Thyroid gland (tissue), 4 donors: ENCODE measurements around the gene EXD3. TPM values are rescaled to one million over a fixed set of nuclear protein-coding genes. Genes with fewer than 3 reads are reported as not detected.

ENCODE experiments used
- DNase-seq, 2 donors: peaks; one replicate each; pipeline ENCODE4 v3.0.0-alpha.2; 2019
- H3K27ac ChIP-seq, 3 donors: fragments of 200-600 bp; sonication (generic); 1 replicate in 2 of 3; 2 replicates in 1 of 3; pipeline ENCODE4 v1.5.1; 2016 to 2019; ENCODE audit warnings: mild to moderate bottlenecking in 1 of 3, moderate library complexity in 1 of 3
- H3K27me3 ChIP-seq: fragments of 200-600 bp; sonication (generic); one replicate; pipeline ENCODE4 v1.5.1; 2019
- H3K36me3 ChIP-seq, 2 donors: fragments of 200-600 bp; sonication (generic); one replicate each; pipeline ENCODE4 v1.5.1; 2016 to 2019
- H3K4me1 ChIP-seq, 2 donors: fragments of 200-600 bp; sonication (generic); one replicate each; pipeline ENCODE4 v1.5.1; 2017 to 2019
- H3K4me3 ChIP-seq, 3 donors: fragments of 200-600 bp; sonication (generic); replicated peaks in 1 of 3; 1 replicate in 2 of 3; 2 replicates in 1 of 3; pipeline ENCODE4 v1.5.1; 2016; ENCODE audit warnings: mild to moderate bottlenecking in 1 of 3
- H3K9me3 ChIP-seq: fragments of 200-600 bp; sonication (generic); one replicate; pipeline ENCODE4 v1.5.1; 2017
- CTCF ChIP-seq, 6 experiments: fragments of 200-600 bp in 3 of 6; fragments of 450-650 bp in 3 of 6; sonication (generic) in 3 of 6; IDR thresholded peaks; one replicate each; pipeline ENCODE4 v1.5.1; 2016 to 2019; ENCODE audit warnings: antibody characterized with exemption in 6 of 6, mild to moderate bottlenecking in 2 of 6, inconsistent platforms in 1 of 6, moderate library complexity in 1 of 6
- POLR2A ChIP-seq, 2 donors: fragments of 450-650 bp; IDR thresholded peaks; one replicate each; pipeline ENCODE4 v1.6.1; 2017; ENCODE audit warnings: antibody characterized with exemption in 2 of 2, mild to moderate bottlenecking in 2 of 2, moderate library complexity in 1 of 2
- WGBS, 2 donors: methylation state at CpG; one replicate each; pipeline ENCODE4 v1.1.5; 2017; 5-methylcytosine and 5-hydroxymethylcytosine counted together
- intact Hi-C: fragments of 100-400 bp; cut with DNase I; formaldehyde crosslinking; loops from one replicate; pipeline ENCODE4 v1.15.1; 2023
- total RNA-seq, 4 donors: library from RNA; depleted of rRNA; stranded (reverse); fragments of >200 nt; gene quantifications; one replicate each; pipeline ENCODE4 v1.2.3, GENCODE V29; 2016

EXD3 gene
- total RNA-seq, 4 donors from 2014 or later: 13.0 to 32.0 (median 26.6) TPM

GRCh38 chr9:137279741-137280473 is 143.1 kb downstream of the EXD3 start:
- intact Hi-C loops: no loop called here
- H3K36me3 ChIP-seq: no peaks in the 10 kb centered on the region
- 95% methylated on average over 19 to 35 of the region's 41 CpGs for WGBS, 2 donors
- H3K9me3 ChIP-seq: no peaks in the 10 kb centered on the region
- TF ChIP-seq CTCF (IDR thresholded peaks at IDR 0.05) (no peak), POLR2A (IDR thresholded peaks at IDR 0.05) (no peak)
- no peak overlapping the region for H3K4me3 ChIP-seq
- H3K27me3 ChIP-seq: no peaks in the 10 kb centered on the region
- no peak for DNase-seq
- H3K4me1 ChIP-seq: peaks cover 22 to 30% of the 10 kb centered on the region in 2 donors
- H3K27ac ChIP-seq: no peak overlapping the region

GRCh38 chr9:137278721-137279711 is 143.9 kb downstream of the EXD3 start:
- H3K4me3 ChIP-seq: no peak overlapping the region
- intact Hi-C loops: no loop called here
- no peak for DNase-seq
- no peaks in the 10 kb centered on the region for H3K9me3 ChIP-seq
- no peak for TF ChIP-seq POLR2A (IDR thresholded peaks at IDR 0.05)
- TF ChIP-seq CTCF (IDR thresholded peaks at IDR 0.05): no peak
- no peaks in the 10 kb centered on the region for H3K36me3 ChIP-seq
- H3K27me3 ChIP-seq: no peaks in the 10 kb centered on the region
- peaks cover 29 to 35% of the 10 kb centered on the region in 2 donors for H3K4me1 ChIP-seq
- WGBS, 2 donors: 92 to 94% methylated on average over 100 to 117 of the region's 139 CpGs
- H3K27ac ChIP-seq: no peak overlapping the region

GRCh38 chr9:137278061-137278701 is 144.8 kb downstream of the EXD3 start:
- peak overlapping the region; percentile 82 to 86 (median 86) for H3K27ac ChIP-seq
- peak overlapping the region in 2 of 3 donors; percentile 12 to 40 for H3K4me3 ChIP-seq
- H3K4me1 ChIP-seq: peaks cover 32 to 39% of the 10 kb centered on the region in 2 donors
- peaks cover 2% of the 10 kb centered on the region in 2 donors for H3K36me3 ChIP-seq
- no peaks in the 10 kb centered on the region for H3K27me3 ChIP-seq
- intact Hi-C loops: no loop called here
- no peaks in the 10 kb centered on the region for H3K9me3 ChIP-seq
- no peak for TF ChIP-seq CTCF (IDR thresholded peaks at IDR 0.05)
- 13 to 14% methylated on average over 6 to 10 of the region's 54 CpGs for WGBS, 2 donors
- DNase-seq: no peak

GRCh38 chr9:137277329-137278041 is 145.5 kb downstream of the EXD3 start, which contains the start of gene TOR4A:
TSS of gene TOR4A (plus strand) at chr9:137277726. CDS start at chr9:137278690, 964 bp downstream.
- WGBS, 2 donors: 9 to 24% methylated on average over 9 of the region's 25 CpGs
- Histone ChIP-seq H3K9me3 (no peaks in the 10 kb centered on the region), H3K27me3 (no peaks in the 10 kb centered on the region), H3K4me3 (peak within 1 kb of the TSS in 2 of 3 donors; percentile 12 to 40), H3K27ac (peak within 1 kb of the TSS; percentile 82 to 86 (median 86)), H3K36me3 (peaks cover 7 to 9% of the 10 kb centered on the region in 2 donors), H3K4me1 (peaks cover 32 to 39% of the 10 kb centered on the region in 2 donors)
- peak; percentile 87 to 88 for DNase-seq
- TF ChIP-seq CTCF (IDR thresholded peaks at IDR 0.05) (peak in 3 of 6 experiments; percentile 17 to 20 (median 19)), POLR2A (IDR thresholded peaks at IDR 0.05) (peak in 1 of 2 donors; percentile 49)
- intact Hi-C loops: no loop called here
